Measurements from ENCODE around the gene CALD1.

- TF ChIP-seq CTCF (IDR thresholded peaks at IDR 0.05 in 8 of 11, conservative IDR thresholded peaks at IDR 0.05 in 3 of 11) (no peak), POLR2AphosphoS5 (IDR thresholded peaks at IDR 0.05) (no peak)
These were observed 6.3 kb upstream of the CALD1 start for GRCh38 chr7:134773164-134773563.

Data from spleen (tissue), 7 donors.